SH-SY5Y (cell line): Measurements from ENCODE around the gene STON2.

ENCODE experiments used
- GATA2 ChIP-seq: IDR thresholded peaks from 2 replicates; pipeline ENCODE4 v1.6.1; 2011; ENCODE audit warnings: mild to moderate bottlenecking, low read depth, low read length
- GATA3 ChIP-seq: IDR thresholded peaks from 2 replicates; pipeline ENCODE4 v1.6.1; 2011; ENCODE audit warnings: low read depth, mild to moderate bottlenecking, low read length, moderate library complexity

The STON2 gene

DNA sequence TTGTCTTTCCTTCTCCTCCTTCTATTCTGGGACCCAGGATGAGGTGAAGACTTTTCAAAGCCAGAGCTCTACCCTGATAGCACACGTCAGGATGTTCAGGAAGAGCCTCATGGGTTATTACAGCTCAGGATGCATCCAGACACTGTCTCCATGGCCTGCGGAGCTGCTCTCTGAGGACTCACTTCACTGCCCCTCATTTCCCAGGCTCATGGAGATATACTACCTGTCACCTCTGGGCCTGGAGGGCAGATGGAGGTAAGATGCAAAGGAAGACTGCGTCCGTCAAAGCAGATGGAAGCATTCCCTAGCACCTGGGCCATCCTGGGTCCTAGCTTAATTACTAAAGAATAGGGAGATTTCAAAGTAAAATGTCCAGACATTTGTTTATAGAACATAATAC lies 32.6 kb downstream of the STON2 start:
- TF ChIP-seq GATA2 (no peak), GATA3 (no peak)

DNA sequence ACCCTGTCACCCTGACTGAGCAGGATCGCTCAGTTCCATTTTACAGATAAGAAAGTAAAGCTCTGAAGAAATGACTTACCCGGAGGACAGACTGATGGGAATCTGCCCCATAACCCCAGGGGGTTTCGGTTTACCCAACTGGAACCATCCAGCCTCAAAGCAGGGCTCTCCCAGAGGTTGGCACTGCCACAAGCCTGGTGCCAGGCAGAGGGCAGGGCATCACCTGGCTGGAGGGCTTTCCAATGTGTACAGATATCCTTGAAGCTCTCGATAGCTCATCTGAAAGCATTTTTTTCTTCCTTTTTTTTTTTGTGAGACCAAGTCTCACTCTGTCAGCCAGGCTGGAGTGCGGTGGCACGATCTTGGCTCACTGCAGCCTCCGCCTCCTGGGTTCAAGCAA lies 33.2 kb downstream of the STON2 start:
- no peak for TF ChIP-seq GATA2
- TF ChIP-seq GATA3: no peak

DNA sequence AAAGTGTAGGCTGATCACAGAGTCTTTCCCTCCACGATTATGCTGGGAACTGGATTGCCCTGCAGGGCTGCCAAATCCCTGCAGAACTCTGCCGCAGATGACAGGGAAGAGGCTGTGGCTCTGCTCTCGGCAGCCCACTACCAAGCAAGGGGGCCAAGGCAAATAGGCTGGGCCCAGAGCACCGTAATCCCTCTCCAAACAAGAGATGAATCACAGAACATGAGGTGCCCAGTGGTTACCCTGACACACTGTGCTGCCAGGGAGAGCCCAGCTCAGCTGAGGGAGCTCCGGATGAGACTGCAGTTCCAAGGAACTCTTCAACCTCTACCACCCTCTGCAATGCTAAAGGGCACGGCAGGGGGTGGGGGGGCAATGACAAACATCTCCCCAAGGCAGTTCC lies 33.9 kb downstream of the STON2 start:
- TF ChIP-seq GATA2 (no peak), GATA3 (no peak)

DNA sequence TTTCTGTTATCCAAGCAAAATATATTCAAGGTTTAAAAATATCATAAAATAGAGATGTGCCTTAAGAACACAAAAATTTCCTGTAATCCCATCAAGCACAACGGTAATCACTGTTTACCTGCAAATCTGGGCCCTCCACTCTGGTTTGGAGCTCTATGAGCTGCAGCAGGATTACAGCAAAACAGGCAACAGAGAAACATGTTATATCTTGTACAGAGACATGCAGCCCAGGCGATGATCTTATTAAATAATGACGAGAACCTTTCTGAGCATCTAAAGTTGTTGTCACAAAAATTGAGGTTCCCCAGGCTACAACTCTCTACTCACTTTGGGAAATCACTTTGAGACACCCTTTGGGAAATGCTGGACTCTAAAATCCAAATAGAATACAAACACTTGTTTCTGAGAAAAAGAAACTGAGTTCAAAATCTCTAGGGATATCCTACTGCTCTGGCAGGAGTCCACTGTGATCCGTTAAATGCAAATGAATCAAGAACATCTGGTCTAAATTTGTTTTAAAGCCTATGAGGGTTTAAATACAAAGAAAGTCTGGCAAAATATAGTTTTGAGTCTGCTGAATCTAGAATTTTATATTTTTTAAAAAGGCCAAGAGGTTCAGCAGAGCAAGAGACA lies 36.3 kb downstream of the STON2 start:
- TF ChIP-seq GATA3: no peak
- no peak for TF ChIP-seq GATA2

DNA sequence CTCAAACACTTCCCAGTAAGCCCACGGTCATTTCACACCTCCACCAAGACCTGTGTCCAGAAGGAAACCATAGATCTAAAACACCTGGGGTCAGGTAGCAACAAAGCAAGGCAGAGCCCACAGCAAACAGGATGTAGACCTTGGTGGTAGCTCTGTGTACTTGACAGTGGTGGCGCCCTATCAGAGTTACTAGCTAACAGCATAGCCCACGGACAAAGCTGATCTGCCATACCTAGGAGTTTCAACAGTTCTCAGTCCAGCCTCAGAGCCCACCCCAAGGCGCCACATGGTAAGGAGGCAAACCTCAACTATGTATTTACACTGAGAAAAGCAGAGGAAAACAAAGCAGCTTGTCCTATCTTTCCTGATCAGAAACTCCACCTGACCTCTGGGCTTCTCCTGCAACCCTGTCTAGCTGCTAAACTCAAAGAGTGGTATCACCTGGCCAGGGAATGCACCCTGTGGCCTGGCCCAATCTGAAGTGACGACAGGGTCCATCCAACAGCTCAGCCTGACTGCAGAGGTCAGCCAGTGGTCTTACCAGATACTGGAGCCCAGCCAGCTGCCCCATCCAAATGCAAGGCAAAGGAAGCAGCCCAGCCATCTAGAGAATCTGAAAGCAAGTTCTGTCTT lies 46.3 kb downstream of the STON2 start:
- no peak for TF ChIP-seq GATA3
- no peak for TF ChIP-seq GATA2

DNA sequence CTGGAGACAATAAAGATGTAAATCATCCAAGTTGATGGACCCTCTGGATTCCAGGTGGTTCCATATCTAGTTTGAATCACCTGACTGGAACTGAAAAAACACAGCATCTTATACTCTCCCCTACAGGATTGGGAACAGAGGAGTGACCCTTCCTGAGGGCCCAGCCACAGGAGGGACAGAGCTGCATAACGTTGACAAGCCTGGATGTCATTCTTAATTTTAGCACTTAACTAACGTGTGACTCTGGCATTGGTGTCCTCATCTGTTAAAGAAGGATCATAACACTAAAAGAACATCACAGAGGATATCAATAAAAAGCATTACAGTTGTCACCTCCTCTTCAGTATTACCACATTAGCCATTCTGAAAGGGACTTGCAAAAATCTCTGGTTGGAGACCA lies 47.7 kb downstream of the STON2 start:
- TF ChIP-seq GATA2: no peak
- TF ChIP-seq GATA3: no peak

DNA sequence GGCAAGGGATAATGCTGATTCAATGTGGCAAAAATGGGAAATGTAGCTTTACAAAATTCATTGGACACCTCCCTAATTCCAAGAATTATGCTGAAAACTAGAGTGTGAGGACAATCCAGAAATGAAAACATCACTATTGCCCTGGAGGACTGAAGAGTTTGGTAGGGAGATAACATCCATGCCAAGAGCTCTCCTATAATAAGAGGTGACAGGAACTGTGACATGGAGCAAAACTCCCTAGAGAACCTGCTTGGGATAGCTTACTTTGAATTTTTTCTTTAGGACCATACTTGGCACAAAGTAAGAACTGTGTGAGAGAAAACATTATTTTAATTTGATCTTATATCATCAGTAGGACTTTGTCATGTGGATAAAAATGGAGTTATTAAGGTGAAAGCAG lies 48.9 kb downstream of the STON2 start:
- TF ChIP-seq GATA2 (no peak), GATA3 (no peak)

DNA sequence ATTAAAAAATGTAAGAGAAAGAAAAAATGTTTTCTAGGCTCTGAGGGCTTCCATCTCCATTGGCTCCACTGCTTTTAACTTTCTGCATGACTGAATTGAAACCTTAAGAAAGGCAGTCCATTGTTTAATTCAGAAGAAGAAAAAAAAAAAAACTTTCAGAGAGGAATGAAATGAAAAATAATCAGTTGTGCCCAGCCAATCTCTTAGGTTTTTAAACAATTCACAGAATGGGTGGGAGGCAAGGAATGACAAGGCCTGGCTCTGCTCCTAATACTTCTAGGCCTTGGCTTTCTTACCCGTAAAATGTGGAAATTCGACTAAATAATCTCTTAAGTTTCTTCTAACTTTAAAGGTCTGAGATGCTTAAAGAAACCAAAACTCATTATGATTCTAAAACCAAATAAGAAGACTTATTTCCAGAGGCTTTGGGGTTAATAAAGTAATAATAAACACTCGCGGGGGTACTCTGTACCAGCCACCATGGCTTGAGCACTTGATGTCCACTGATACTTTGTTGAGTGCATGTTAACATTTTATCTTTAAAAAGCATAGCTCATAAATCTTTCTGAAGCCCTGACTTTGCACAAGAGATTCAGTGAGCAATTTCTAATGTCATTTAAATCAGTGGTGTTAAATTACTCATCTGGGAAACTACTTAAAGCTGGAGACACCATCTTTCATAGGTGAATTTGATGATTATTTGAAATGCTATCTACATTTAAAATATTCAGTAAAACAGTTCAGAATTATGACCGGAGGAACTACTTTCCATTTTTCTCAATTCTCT lies 49.6 kb downstream of the STON2 start:
- TF ChIP-seq GATA2 (no peak), GATA3 (no peak)

DNA sequence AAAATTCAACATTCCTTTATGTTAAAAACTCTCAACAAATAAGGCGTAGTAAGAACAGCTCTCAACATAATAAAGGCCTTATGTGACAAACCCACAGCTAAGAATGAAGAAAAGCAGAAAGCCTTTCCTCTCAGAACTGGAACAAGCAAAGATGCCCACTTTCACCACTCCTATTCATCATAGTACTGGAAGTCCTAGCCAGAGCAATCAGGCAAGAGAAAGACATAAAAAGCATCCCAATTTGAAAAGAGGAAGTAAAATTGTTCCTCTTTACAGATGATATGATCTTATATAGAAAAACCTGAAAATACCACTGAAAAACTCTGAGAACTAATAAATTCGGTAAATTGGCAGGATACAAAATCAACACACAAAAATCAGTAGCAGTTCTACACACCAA lies 52.1 kb downstream of the STON2 start:
- TF ChIP-seq GATA2: no peak
- TF ChIP-seq GATA3: no peak

DNA sequence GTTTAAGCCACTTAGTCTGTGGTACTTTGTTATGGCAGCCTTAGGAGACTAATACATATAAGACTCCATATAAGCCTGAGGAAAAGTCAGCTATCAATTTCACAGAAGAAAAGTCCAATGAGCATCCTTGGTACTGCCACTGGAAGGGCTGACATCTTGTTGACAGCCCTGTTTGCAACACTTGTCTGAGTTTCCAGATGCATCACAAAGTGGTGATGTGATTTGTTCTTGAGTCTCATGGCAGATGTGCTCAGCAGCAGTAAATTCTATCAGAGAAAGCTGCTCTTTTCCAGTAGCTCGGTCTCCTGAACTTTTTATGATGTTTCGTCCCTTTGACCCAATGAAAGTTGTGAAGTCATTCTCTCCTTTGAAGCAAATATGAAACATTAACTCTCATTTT lies 54.3 kb downstream of the STON2 start:
- TF ChIP-seq GATA3: no peak

DNA sequence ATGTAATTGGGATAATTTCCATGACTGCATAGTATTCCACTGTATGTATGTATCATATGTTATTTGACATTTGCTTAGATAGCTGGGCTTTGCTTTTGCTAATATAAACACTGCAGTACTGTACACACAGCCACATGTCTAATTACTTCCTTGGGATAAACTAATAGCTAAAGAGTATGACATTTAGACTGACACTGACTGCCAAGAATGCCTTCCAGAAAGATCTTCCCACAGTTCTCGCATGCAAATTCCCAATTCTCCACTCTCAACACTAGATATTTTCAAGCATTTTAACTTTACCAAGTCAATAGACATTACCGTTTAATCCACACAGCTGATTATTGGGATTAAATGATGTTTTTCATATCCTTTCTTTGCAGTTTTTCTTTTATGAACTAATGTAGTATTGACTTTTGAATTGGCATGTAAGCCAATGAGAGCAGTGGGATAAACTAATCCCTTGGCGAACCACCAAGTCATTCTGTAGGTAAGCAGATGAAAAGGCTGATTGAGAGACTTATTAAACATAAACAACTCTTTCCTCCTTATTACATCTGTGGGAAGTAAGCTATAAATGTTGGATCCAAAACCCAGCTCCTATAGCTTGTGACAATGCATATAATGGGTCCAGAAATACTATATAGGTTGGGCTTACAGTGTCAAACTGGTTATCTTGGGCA lies 55.5 kb downstream of the STON2 start:
- no peak for TF ChIP-seq GATA3
- TF ChIP-seq GATA2: no peak

DNA sequence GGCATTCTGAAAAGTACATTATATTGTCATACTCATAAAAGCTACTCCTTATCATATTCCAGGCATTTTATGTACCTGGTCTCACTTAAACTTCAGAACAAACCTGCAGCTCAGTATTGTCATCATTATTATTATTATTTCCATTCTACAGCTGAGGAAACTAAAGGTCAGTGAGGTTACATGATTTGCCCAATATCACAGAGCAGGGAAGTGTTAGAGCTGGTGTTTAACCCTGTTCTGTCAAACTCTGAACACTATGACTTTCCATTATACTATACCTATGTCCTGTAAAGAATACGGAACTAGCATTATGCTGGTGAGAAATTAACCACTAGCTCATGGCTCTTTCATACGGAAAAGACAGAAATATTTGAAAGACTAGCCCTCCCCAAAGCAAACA lies 56.4 kb downstream of the STON2 start:
- no peak for TF ChIP-seq GATA3
- TF ChIP-seq GATA2: no peak

DNA sequence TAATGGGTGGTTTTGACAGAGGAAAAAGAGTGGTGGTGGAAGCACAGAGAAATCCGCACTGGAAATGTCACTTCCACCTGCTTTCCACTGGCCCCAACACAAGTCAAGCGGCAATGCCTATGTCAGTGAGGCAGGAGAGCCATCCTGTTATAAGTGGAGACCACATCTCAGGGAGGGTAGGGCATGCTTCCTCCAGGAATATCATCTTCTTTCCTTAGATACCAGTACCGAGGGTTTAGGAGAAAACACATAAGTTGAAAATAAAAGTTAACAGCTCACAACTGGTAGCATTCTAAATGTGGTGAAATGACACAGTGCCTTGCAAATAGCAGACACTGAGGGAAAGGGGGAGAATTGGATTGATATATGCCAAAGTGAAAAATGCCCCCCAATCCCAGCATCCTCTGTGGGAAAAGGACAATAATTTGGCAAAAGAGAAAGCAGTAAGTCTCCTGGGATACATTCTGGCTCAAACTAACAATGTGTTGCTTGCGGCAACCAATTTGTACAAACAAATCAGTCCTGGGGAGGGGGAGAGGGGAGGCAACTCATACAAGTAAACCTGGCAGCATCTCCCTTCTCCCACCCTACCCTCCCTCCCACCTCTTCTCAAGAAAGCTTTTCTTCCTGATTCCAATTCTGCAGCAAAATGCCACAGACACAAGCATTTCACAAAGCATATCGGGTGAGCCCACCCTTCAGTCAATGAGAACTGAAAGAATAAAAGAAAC lies 57.1 kb downstream of the STON2 start:
- TF ChIP-seq GATA3 (no peak), GATA2 (no peak)

DNA sequence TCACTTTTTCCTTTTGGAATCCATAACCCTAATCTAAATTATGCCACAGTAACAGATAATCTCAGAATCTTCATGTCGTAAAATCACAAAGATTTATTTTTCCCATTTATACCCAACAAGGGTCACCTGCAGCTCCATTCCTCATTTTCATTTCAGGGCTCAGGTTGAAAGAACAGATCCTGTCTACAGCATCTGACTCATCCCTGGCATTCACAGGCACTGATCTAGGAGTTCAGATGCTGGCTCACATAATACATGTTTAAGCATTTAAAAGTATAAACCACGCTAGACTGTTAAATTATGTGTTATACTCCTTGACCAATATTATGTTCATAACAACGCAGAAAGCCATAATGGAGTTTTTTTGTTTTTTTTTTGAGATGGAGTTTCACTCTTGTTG lies 58.3 kb downstream of the STON2 start:
- TF ChIP-seq GATA3 (no peak), GATA2 (no peak)
